22Rv1 (cell line): ENCODE results near the gene PHF1.

Experiments
- CTCF ChIP-seq: fragments of 450-650 bp; IDR thresholded peaks from 2 replicates; pipeline ENCODE4 v1.5.1; 2017; ENCODE audit warnings: mild to moderate bottlenecking
- ZFX ChIP-seq: fragments of 450-650 bp; IDR thresholded peaks from 2 replicates; pipeline ENCODE4 v1.6.1; 2017; ENCODE audit warnings: antibody characterized with exemption, borderline replicate concordance

DNA sequence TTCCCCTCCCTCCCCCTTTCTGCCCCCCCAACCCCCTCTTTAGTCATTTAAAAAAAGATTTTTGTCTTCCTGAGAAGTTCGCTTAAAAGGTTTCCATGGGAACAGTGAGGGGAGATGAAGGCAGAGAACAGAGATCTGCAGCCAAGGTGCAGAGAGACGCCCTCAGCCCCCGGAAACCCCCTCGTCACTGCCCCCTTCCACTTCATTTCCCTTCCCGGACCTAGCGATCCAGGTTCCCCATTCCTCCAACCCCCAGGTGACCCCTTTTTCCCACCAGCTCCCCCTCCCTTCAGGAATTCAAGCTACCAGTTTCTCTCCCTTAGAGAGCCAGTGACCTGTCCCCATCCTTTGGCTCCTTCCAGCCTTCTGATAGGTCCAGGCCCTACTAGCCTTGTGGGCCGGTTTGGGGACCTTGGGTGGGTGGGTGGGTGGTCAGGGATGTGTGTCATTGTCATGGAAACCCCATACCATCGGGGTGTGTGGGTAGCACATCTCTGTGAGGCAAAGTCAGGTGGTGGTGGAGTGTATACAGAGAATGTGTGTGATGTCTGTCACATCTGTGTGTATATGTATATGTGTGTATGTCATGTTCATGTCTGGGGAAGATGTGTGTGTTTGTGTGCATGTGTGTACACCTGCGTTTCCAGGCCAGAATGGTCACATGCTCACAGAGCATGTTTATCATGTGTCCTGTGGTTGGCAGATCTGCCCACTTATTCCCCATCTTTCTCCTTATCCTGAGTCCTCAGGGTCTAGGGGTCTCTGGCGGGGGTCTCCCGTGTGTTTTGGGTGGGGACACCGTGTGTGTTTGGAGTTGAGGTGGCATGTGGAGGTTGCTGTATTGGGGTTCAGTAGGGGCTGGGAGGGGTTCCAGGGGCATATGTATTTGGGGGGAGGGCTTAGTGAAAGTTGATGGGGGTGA lies 16.0 kb downstream of the PHF1 start:
- TF ChIP-seq CTCF: no peak
- no peak for TF ChIP-seq ZFX
